Measurements from ENCODE around the gene LRRC37A. TPM values are rescaled to one million over a fixed set of nuclear protein-coding genes. Genes with fewer than 3 reads are reported as not detected.

LRRC37A gene
- total and polyA plus RNA-seq, 9 of the 15 experiments (the other 6 are each of a cell fraction or from before 2014, with no cell fraction given): 0.14 to 3.1 (median 1.8) TPM

GRCh38 chr17:46266656-46267544 lies 28.0 kb upstream of the LRRC37A start (continued):
- no peak; the same call in 1 of the 2 replicates for TF ChIP-seq MGA (IDR thresholded peaks at IDR 0.05)
- TF ChIP-seq ZNF184 (CRISPR knock-in tag; IDR thresholded peaks at IDR 0.05): no peak
- TF ChIP-seq ZSCAN32 (CRISPR knock-in tag; IDR thresholded peaks at IDR 0.05): no peak
- TF ChIP-seq E2F3 (CRISPR knock-in tag; IDR thresholded peaks at IDR 0.05): peak; percentile 78
- TF ChIP-seq ZBTB9 (CRISPR knock-in tag; IDR thresholded peaks at IDR 0.05): peak; percentile 57
- no peak for TF ChIP-seq CBX8 (IDR thresholded peaks at IDR 0.05; ENCODE audit: borderline replicate concordance, extremely low read depth, low read depth, low read length, poor library complexity, severe bottlenecking)
- TF ChIP-seq HLTF (IDR thresholded peaks at IDR 0.05): no peak
- TF ChIP-seq SRSF7 (optimal IDR thresholded peaks at IDR 0.05; ENCODE audit: low read depth, low read length): no peak
- peak; percentile 96 for TF ChIP-seq THAP12 (CRISPR knock-in tag; IDR thresholded peaks at IDR 0.05)
- no peak for TF ChIP-seq CHCHD3 (CRISPR knock-in tag; IDR thresholded peaks at IDR 0.05)
- no peak for TF ChIP-seq U2AF2 (optimal IDR thresholded peaks at IDR 0.05; ENCODE audit: low read depth, low read length)

All from K562 (cell line).